Medulla oblongata (tissue), 1 donor: ENCODE results near the gene EYS.
"Not testable (repeated sequence)": the region's sequence is repeated elsewhere in the genome, so short reads cannot be mapped to it uniquely, and the experiment has no call there.

Experiments
- DNase-seq: peaks from one replicate; pipeline ENCODE4 v3.0.0-alpha.2; 2015; ENCODE audit errors: extremely low spot score

The EYS gene

GRCh38 chr6:63904650-63905248 is 1802.3 kb downstream of the EYS start:
- DNase-seq, result no peak

GRCh38 chr6:63899550-63899949 is 1807.5 kb downstream of the EYS start:
- DNase-seq, result no peak

GRCh38 chr6:63897952-63898351 is 1809.1 kb downstream of the EYS start:
- no peak for DNase-seq

GRCh38 chr6:63897459-63897858 is 1809.6 kb downstream of the EYS start:
- DNase-seq, result no peak

GRCh38 chr6:63888416-63888815 is 1818.6 kb downstream of the EYS start:
- DNase-seq, result no peak

- not testable (repeated sequence) for DNase-seq
These were observed 1819.2 kb downstream of the EYS start for GRCh38 chr6:63887804-63888203.

- DNase-seq, result no peak
These were observed 1819.8 kb downstream of the EYS start for GRCh38 chr6:63887002-63887751.

- no peak for DNase-seq
These were observed 1820.7 kb downstream of the EYS start for GRCh38 chr6:63886341-63886740.

GRCh38 chr6:63883597-63883996 is 1823.4 kb downstream of the EYS start:
- no peak for DNase-seq

GRCh38 chr6:63882208-63882607 is 1824.8 kb downstream of the EYS start:
- no peak for DNase-seq

- DNase-seq, result no peak
These were observed 1825.2 kb downstream of the EYS start for GRCh38 chr6:63881791-63882190.

- DNase-seq, result no peak
These were observed 1834.8 kb downstream of the EYS start for GRCh38 chr6:63872233-63872632.

GRCh38 chr6:63868351-63868750 is 1838.7 kb downstream of the EYS start:
- DNase-seq, result no peak

GRCh38 chr6:63864671-63865318 is 1842.2 kb downstream of the EYS start:
- DNase-seq, result no peak

GRCh38 chr6:63864061-63864460 is 1843.0 kb downstream of the EYS start:
- DNase-seq, result no peak

GRCh38 chr6:63862486-63863198 is 1844.4 kb downstream of the EYS start:
- DNase-seq, result no peak

GRCh38 chr6:63859528-63859927 is 1847.5 kb downstream of the EYS start:
- DNase-seq, result no peak

- DNase-seq, result no peak
These were observed 1848.3 kb downstream of the EYS start for GRCh38 chr6:63858691-63859090.

- peak; percentile 35 for DNase-seq
These were observed 1850.8 kb downstream of the EYS start for GRCh38 chr6:63856271-63856670.

GRCh38 chr6:63844287-63844686 is 1862.7 kb downstream of the EYS start:
- DNase-seq, result no peak

- no peak for DNase-seq
These were observed 1867.5 kb downstream of the EYS start for GRCh38 chr6:63839485-63839884.

- DNase-seq, result not testable (repeated sequence)
These were observed 1878.3 kb downstream of the EYS start for GRCh38 chr6:63828678-63829077.
